Activated naive CD8-positive, alpha-beta T cell treated with anti-CD3 and anti-CD28 coated beads for 36 hours (primary cell): ENCODE measurements around the gene TMPRSS13. TPM values are rescaled to one million over a fixed set of nuclear protein-coding genes. Genes with fewer than 3 reads are reported as not detected.

Experiments
- DNase-seq: peaks from one replicate; pipeline ENCODE4 v3.0.0; 2021
- H3K27ac Mint-ChIP-seq: one replicate; pipeline ENCODE4 v1.8.0; 2022; ENCODE audit warnings: mild to moderate bottlenecking, moderate library complexity, mixed read lengths
- H3K27me3 Mint-ChIP-seq: one replicate; pipeline ENCODE4 v1.8.0; 2022; ENCODE audit warnings: mild to moderate bottlenecking, mixed read lengths
- H3K36me3 Mint-ChIP-seq: one replicate; pipeline ENCODE4 v1.8.0; 2021; ENCODE audit warnings: mild to moderate bottlenecking, mixed read lengths
- H3K4me1 Mint-ChIP-seq: one replicate; pipeline ENCODE4 v1.8.0; 2021; ENCODE audit warnings: mixed read lengths
- H3K4me3 Mint-ChIP-seq: one replicate; pipeline ENCODE4 v1.8.0; 2022; ENCODE audit warnings: mild to moderate bottlenecking, moderate library complexity, mixed read lengths
- H3K9me3 Mint-ChIP-seq: one replicate; pipeline ENCODE4 v1.8.0; 2022; ENCODE audit warnings: mixed read lengths
- total RNA-seq, 2 experiments: library from RNA; stranded (reverse); gene quantifications; one replicate each; pipeline ENCODE4 v1.2.3, GENCODE V29; 2021

Gene TMPRSS13
- total RNA-seq, 2 experiments from 2014 or later: 1.9 to 3.4 TPM

- Mint-ChIP-seq H3K27ac (no peak overlapping the region), H3K4me1 (peaks cover 15% of the 10 kb centered on the region), H3K27me3 (no peaks in the 10 kb centered on the region), H3K36me3 (no peaks in the 10 kb centered on the region), H3K4me3 (no peak overlapping the region), H3K9me3 (no peaks in the 10 kb centered on the region)
- no peak for DNase-seq
Observed at GRCh38 chr11:117906126-117906525, 23.1 kb downstream of the TMPRSS13 start.

DNA sequence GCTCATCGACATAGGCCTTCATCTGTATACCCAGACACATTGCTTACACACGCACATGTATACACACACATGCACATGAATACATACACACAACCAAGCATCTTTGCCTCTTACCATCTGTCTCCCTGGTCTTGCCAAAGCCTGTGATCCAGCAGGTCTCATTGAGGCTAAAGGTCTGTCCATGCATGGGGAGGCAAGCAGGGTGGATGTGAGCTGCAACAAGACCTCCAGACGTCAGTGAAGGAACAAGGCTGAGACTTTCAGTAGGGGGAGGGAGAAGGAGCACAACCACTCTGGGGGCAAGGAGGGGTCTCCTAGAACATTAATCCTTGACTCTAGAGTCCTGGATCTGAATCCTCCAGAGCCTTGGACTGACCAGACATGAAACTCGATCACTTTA is 23.7 kb downstream of the TMPRSS13 start:
- Mint-ChIP-seq H3K4me3 (no peak overlapping the region), H3K27me3 (no peaks in the 10 kb centered on the region), H3K27ac (no peak overlapping the region), H3K9me3 (no peaks in the 10 kb centered on the region), H3K36me3 (no peaks in the 10 kb centered on the region), H3K4me1 (peaks cover 15% of the 10 kb centered on the region)
- DNase-seq: no peak

DNA sequence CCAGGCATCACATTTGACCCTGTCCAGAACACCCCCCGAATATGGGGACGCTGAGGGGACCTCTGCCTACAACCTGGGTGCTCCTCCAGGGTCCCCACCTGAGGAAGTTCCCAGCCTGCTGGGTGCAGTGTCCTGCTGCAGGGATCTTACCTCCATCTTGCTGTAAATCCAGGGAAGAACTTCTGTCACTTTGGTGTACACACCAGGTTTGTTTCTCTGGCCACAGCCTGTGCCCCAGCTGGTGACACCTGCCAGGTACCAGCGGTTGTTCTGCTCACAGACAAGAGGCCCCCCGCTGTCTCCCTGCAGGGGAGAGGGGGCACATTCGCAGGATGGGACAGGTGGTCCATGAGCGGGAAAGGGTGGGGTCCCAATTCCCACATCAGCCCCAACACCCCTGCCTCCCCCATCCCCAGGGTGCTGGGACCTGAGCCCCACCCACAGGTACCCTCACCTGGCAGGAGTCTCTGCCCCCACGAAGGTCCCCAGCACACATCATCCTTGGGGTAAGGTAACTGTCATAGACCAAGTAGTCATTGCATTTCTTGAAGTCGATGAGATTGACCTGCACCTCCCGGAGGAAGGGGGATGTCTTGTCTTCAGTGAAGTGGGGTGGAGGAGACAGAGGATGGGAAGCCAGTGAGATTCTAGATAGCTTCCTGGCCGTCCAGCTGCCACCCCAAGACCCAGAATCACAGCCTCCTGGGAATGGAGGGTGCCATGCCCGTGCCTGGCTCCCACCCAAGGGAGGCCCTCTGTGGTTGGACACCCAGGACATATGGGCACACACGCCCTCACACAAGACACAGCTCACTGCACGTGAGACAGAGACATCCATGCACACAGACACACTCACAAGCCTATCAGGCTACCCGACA is 25.5 kb downstream of the TMPRSS13 start:
- no peaks in the 10 kb centered on the region for H3K9me3 Mint-ChIP-seq
- DNase-seq: no peak
- no peaks in the 10 kb centered on the region for H3K27me3 Mint-ChIP-seq
- no peak overlapping the region for H3K27ac Mint-ChIP-seq
- peaks cover 17% of the 10 kb centered on the region for H3K4me1 Mint-ChIP-seq
- no peak overlapping the region for H3K4me3 Mint-ChIP-seq
- H3K36me3 Mint-ChIP-seq: no peaks in the 10 kb centered on the region

- Mint-ChIP-seq H3K27me3 (no peaks in the 10 kb centered on the region), H3K4me1 (peaks cover 7% of the 10 kb centered on the region), H3K36me3 (no peaks in the 10 kb centered on the region), H3K9me3 (no peaks in the 10 kb centered on the region), H3K27ac (no peak overlapping the region), H3K4me3 (no peak overlapping the region)
- DNase-seq: no peak
Observed at GRCh38 chr11:117902001-117902845, 27.0 kb downstream of the TMPRSS13 start.

GRCh38 chr11:117901601-117902000 is 27.6 kb downstream of the TMPRSS13 start:
- DNase-seq: no peak
- Mint-ChIP-seq H3K4me3 (no peak overlapping the region), H3K4me1 (peaks cover 4% of the 10 kb centered on the region), H3K27me3 (no peaks in the 10 kb centered on the region), H3K9me3 (no peaks in the 10 kb centered on the region), H3K36me3 (no peaks in the 10 kb centered on the region), H3K27ac (no peak overlapping the region)

DNA sequence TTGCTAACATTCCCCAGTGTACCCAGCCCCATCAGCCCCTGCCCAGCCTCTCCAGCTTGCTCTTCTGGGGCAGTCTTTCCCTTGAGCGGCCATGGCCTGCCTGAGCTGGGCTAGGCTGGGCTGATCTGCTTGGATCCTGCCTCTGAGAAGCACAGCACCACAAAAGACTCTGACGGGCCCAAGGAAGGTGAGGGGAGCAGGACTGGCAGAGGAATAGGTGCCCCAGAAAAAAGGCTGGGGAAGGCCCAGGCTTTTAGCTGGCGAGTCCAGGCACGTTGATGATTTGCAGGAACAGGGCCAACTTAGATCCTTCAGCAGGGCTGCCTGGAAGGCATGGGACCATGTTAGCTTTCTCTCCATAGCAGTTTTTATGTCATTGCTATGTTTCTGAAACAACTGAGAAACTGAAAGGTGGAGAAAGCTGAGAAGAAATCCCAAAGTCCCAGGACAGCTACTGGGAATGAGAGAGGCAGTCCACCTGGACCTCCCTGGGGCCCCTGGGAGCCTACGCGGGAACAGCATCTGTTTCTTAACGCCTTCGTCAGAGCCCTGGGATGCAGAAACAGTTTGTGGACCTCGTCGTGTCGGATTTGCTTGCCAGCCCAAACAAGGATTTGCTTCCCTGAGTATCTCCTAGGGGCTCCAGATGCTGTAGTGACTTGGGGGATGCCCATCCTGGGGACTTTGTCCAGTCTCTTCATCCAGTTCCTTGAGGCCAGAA is 28.3 kb downstream of the TMPRSS13 start:
- Mint-ChIP-seq H3K4me1 (peaks cover 4% of the 10 kb centered on the region), H3K27me3 (no peaks in the 10 kb centered on the region), H3K9me3 (no peaks in the 10 kb centered on the region), H3K4me3 (no peak overlapping the region), H3K27ac (no peak overlapping the region), H3K36me3 (no peaks in the 10 kb centered on the region)
- no peak for DNase-seq

- Mint-ChIP-seq H3K9me3 (no peaks in the 10 kb centered on the region), H3K4me1 (peaks cover 4% of the 10 kb centered on the region), H3K27ac (no peak overlapping the region), H3K4me3 (no peak overlapping the region), H3K27me3 (no peaks in the 10 kb centered on the region), H3K36me3 (no peaks in the 10 kb centered on the region)
- no peak for DNase-seq
Observed at GRCh38 chr11:117900121-117900648, 29.0 kb downstream of the TMPRSS13 start.

DNA sequence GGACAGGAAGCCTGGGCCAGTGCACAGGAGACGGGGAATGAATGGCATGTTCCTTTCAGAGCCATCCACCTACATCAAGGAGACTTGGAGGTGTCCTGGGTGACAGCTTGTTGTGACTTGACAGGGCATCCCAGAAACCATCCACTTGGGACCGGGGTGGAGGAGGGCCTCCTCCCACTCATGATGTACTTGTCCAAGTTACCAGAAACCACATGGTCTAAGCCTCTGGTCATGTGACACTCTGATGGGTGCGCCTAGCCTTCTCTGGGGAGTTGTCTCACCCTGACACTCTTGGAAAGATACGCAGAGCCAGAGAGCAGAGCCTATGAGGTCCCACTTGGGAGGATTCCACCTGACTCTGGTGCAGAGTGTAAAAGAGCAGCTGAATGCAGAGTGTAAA is 31.1 kb downstream of the TMPRSS13 start:
- peaks cover 5% of the 10 kb centered on the region for H3K9me3 Mint-ChIP-seq
- H3K36me3 Mint-ChIP-seq: no peaks in the 10 kb centered on the region
- DNase-seq: no peak
- H3K4me3 Mint-ChIP-seq: no peak overlapping the region
- H3K27me3 Mint-ChIP-seq: no peaks in the 10 kb centered on the region
- no peak overlapping the region for H3K27ac Mint-ChIP-seq
- H3K4me1 Mint-ChIP-seq: peaks cover 4% of the 10 kb centered on the region

GRCh38 chr11:117892651-117893050 is 36.6 kb downstream of the TMPRSS13 start:
- Mint-ChIP-seq H3K27me3 (no peaks in the 10 kb centered on the region), H3K27ac (no peak overlapping the region), H3K9me3 (peaks cover 11% of the 10 kb centered on the region), H3K4me3 (no peak overlapping the region), H3K36me3 (no peaks in the 10 kb centered on the region), H3K4me1 (no peaks in the 10 kb centered on the region)
- no peak for DNase-seq

DNA sequence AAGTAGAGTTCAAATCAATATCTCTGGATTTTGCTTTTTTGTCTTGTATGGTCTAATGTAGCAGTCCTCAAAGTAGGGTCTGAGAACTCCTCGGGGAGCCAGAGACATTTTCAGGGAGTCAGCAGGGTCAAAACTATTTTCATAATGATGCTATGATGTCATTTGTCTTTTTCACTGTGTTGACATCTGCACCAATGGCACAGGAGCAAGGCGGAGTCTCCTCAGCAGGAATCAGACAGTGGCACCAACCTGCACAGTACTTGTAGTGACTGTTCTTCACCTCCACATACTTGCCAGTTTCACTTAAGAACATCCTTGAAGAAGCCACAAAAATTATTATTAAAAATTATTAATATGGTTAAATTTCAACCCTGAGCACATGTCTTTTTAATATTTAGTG is 37.8 kb downstream of the TMPRSS13 start:
- H3K9me3 Mint-ChIP-seq: peaks cover 11% of the 10 kb centered on the region
- no peak overlapping the region for H3K27ac Mint-ChIP-seq
- no peaks in the 10 kb centered on the region for H3K36me3 Mint-ChIP-seq
- no peaks in the 10 kb centered on the region for H3K27me3 Mint-ChIP-seq
- no peak overlapping the region for H3K4me3 Mint-ChIP-seq
- no peak for DNase-seq
- no peaks in the 10 kb centered on the region for H3K4me1 Mint-ChIP-seq

- H3K9me3 Mint-ChIP-seq: peaks cover 7% of the 10 kb centered on the region
- peaks cover 2% of the 10 kb centered on the region for H3K4me1 Mint-ChIP-seq
- H3K4me3 Mint-ChIP-seq: no peak overlapping the region
- H3K27ac Mint-ChIP-seq: no peak overlapping the region
- DNase-seq: no peak
- no peaks in the 10 kb centered on the region for H3K27me3 Mint-ChIP-seq
- no peaks in the 10 kb centered on the region for H3K36me3 Mint-ChIP-seq
Observed at GRCh38 chr11:117888139-117888566, 41.0 kb downstream of the TMPRSS13 start.

DNA sequence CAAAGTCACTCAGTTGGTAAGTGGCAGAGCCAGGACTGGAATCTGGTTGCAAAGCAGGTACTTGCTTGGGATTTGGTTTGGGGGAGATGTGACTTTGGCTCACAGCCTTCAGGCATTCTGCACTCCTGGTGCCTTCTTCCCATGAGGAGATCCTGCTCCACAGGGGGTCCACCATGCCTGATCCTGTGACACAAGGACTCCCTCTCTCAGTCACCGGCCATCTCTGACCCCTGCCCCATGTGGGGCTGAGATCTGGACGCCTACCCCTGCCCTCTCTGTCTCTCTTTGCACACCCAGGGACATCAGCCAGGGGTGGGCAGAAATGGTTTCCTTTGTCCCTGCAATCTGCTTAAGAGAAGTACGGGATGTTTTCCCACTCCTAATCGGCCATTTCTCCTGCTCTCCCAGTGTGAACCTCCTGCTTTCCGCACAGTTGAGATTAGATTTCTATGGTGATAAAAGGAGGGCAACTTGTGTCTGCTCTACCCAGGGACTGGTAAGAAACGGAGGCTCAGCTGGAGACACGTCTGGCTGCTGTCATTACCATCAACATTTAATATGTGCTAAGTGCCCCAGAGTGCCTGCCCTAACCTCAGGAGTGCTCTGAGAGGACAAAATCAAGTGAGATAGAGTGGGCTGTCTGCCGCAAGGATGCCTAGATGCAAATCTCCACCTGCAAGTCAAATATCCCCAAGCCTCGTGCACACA is 41.6 kb downstream of the TMPRSS13 start:
- no peaks in the 10 kb centered on the region for H3K36me3 Mint-ChIP-seq
- DNase-seq: no peak
- H3K9me3 Mint-ChIP-seq: peaks cover 4% of the 10 kb centered on the region
- peaks cover under 1% of the 10 kb centered on the region for H3K27me3 Mint-ChIP-seq
- no peak overlapping the region for H3K27ac Mint-ChIP-seq
- peaks cover 2% of the 10 kb centered on the region for H3K4me1 Mint-ChIP-seq
- H3K4me3 Mint-ChIP-seq: no peak overlapping the region

DNA sequence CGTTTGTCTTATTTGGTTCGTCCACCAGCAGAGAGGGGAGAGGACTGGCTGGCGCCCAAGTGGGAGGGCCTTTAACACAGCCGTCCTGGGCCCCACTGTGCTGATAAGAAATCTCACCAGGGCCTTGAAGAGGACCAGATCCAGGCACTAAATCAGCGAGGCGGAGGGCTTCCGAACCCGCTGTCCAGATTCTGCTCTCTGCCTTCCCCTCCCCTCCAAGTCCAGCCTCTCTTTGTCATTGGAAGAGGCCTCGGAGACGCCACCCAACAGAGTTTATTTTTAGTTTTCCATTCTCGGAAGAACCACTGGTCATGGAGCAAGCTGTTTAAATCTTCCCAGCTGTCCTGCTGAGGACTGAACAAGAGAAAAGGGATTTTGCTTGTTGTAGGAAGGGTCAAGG is 43.4 kb downstream of the TMPRSS13 start:
- peaks cover 3% of the 10 kb centered on the region for H3K27me3 Mint-ChIP-seq
- no peak overlapping the region for H3K27ac Mint-ChIP-seq
- peaks cover 2% of the 10 kb centered on the region for H3K4me1 Mint-ChIP-seq
- no peak overlapping the region for H3K4me3 Mint-ChIP-seq
- H3K36me3 Mint-ChIP-seq: no peaks in the 10 kb centered on the region
- H3K9me3 Mint-ChIP-seq: peaks cover 4% of the 10 kb centered on the region
- no peak for DNase-seq

DNA sequence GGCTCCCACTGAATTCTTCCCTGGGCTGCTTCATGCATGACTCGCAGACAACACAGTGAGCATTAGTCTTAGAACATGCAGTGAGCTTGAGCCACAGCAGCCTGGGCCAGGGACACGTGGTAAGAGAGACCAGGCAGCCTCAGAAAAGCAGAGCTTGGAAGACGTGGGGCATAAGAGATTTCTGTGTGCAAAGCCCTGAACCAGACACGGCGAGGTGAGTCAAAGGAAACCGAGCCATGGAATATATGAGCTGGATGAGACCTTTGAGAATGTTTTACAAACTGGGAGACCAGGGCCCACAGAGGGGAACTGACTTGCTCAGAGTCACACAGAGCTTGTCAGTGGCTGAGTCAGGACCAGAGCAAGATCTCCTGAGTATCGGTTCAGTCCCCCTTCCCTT is 44.2 kb downstream of the TMPRSS13 start:
- Mint-ChIP-seq H3K36me3 (no peaks in the 10 kb centered on the region), H3K4me1 (peaks cover 2% of the 10 kb centered on the region), H3K9me3 (peaks cover 3% of the 10 kb centered on the region), H3K27ac (no peak overlapping the region), H3K27me3 (peaks cover 4% of the 10 kb centered on the region), H3K4me3 (no peak overlapping the region)
- DNase-seq: no peak
